ENCODE measurements around the gene PANK1. TPM values are rescaled to one million over a fixed set of nuclear protein-coding genes. Genes with fewer than 3 reads are reported as not detected.

PANK1 gene
- 5.2 and 6.1 TPM in 2 replicates for total RNA-seq

GRCh38 chr10:89644967-89645741 lies at the start of gene PANK1:
Gene PANK1 (minus strand): TSS chr10:89645242. CDS start chr10:89644891, 351 bp downstream.

GRCh38 chr10:89535171-89536012 lies 109.7 kb downstream of the PANK1 start, which contains the start of gene SLC16A12:
Gene SLC16A12 (minus strand): TSS chr10:89535594. CDS start chr10:89462578, 73,016 bp downstream.

Other genes with a start within 250 kb of the PANK1 start
- 12.2 and 13.6 TPM in 2 replicates for gene IFIT5, start 230.7 kb downstream of the PANK1 start, total RNA-seq
- 3.6 and 3.9 TPM in 2 replicates for gene SLC16A12, start 109.6 kb downstream of the PANK1 start, total RNA-seq
- gene KIF20B, start 56.3 kb upstream of the PANK1 start, total RNA-seq, result 14.7 and 21.7 TPM in 2 replicates